Activated naive CD8-positive, alpha-beta T cell treated with anti-CD3 and anti-CD28 coated beads for 36 hours (primary cell): ENCODE results near the gene KCTD7. TPM values are rescaled to one million over a fixed set of nuclear protein-coding genes. Genes with fewer than 3 reads are reported as not detected.
"Not testable (repeated sequence)": the region's sequence is repeated elsewhere in the genome, so short reads cannot be mapped to it uniquely, and the experiment has no call there.

ENCODE experiments used
- DNase-seq: peaks from one replicate; pipeline ENCODE4 v3.0.0; 2021
- H3K27ac Mint-ChIP-seq: one replicate; pipeline ENCODE4 v1.8.0; 2022; ENCODE audit warnings: mild to moderate bottlenecking, moderate library complexity, mixed read lengths
- H3K27me3 Mint-ChIP-seq: one replicate; pipeline ENCODE4 v1.8.0; 2022; ENCODE audit warnings: mild to moderate bottlenecking, mixed read lengths
- H3K36me3 Mint-ChIP-seq: one replicate; pipeline ENCODE4 v1.8.0; 2021; ENCODE audit warnings: mild to moderate bottlenecking, mixed read lengths
- H3K4me1 Mint-ChIP-seq: one replicate; pipeline ENCODE4 v1.8.0; 2021; ENCODE audit warnings: mixed read lengths
- H3K4me3 Mint-ChIP-seq: one replicate; pipeline ENCODE4 v1.8.0; 2022; ENCODE audit warnings: mild to moderate bottlenecking, moderate library complexity, mixed read lengths
- H3K9me3 Mint-ChIP-seq: one replicate; pipeline ENCODE4 v1.8.0; 2022; ENCODE audit warnings: mixed read lengths
- total RNA-seq, 2 experiments: library from RNA; stranded (reverse); gene quantifications; one replicate each; pipeline ENCODE4 v1.2.3, GENCODE V29; 2021

Gene KCTD7
- total RNA-seq, 2 experiments from 2014 or later: 3.5 to 4.3 TPM

DNA sequence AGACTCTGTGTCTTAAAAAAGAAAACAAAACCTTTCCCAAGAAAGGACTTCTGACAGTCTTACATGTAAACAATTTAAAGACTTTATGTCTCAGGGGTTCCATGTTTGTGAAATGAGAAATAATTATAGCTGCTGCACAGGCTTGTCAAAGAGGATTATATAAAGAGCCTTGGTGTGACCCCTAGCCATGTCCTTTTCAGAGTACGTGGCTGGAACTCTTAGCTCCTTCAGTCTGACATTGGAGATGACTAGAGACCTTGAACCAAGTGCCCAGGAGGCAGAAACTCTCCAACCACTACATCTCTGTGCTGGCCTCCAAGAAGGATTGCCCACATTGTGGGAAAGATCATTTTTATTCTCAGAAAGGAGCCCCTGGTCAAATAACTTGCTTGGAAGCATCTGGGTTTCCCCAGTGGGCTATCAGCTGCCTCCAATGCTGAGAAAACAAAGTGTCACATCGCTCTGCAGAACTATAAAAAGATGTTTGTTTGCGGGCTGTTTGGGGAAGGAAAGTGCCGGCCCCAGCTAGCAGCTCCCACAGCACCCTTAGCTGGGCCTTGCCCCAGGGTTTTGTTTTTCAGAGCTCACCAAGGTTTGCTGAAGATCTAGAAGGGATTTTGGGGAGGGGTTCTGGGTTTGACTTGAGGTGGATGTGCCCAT lies 6.8 kb downstream of the KCTD7 start:
- H3K27me3 Mint-ChIP-seq, H3K9me3 Mint-ChIP-seq, H3K27ac Mint-ChIP-seq, DNase-seq, H3K4me3 Mint-ChIP-seq: not testable (repeated sequence)
- Mint-ChIP-seq H3K4me1 (peaks cover 20% of the 10 kb centered on the region), H3K36me3 (peaks cover 15% of the 10 kb centered on the region)

DNA sequence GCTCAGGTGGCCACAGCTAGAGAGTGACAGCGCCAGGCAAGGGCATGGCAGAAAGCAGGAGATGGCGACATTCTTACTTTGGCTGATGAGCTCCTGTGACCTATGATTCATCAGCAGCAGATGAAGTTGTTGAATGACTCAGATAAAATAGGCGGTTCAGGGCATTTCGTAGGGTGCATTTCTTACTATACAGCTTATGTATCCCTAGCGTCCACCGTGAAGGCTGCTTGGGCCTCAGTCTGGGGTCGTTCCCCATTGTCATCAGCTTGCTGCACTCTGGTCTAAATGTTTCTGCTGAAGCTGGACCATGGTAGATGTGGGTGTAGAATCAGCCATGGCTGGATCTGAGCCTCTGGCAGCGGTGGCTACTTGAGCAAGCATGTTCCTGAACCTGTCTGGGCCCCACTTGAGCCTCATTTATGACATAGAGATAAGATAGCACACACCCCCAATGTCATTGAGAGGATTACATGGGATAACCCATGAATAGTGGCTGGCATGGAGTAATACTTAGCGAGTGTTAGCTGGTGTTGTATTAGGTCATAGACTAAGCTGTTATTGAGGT lies 7.4 kb downstream of the KCTD7 start:
- Mint-ChIP-seq H3K27ac (peak overlapping the region; percentile 45), H3K4me1 (peaks cover 14% of the 10 kb centered on the region), H3K36me3 (peaks cover 15% of the 10 kb centered on the region)
- not testable (repeated sequence) for H3K27me3 Mint-ChIP-seq, DNase-seq, H3K4me3 Mint-ChIP-seq, H3K9me3 Mint-ChIP-seq

DNA sequence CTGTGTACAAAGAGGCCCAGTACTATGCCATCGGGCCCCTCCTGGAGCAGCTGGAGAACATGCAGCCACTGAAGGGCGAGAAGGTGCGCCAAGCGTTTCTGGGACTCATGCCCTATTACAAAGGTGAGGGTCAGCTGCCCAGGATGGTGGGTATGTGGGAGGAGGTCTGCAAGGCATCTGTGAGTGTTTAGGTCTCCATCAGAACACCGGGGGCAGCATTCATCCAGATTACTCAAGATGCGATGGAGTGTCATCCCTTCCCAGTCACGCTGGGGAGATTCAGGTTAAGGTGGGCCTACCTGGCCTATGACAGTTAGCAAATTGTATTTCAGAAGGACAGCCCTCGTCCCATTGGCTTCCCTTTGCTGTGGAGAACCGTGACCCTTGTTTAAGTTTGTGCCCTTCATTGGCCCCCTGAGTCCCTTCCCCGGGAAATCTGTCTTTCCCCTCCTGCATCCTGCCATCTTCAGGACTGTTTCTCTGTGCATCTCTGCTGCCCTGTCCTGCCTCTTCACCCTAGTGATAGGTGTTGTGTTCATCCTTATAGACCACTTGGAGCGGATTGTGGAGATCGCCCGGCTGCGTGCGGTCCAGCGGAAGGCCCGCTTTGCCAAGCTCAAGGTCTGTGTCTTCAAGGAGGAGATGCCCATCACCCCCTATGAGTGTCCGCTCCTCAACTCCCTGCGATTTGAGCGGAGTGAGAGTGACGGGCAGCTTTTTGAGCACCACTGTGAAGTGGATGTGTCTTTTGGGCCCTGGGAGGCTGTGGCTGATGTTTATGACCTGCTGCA lies 9.8 kb downstream of the KCTD7 start:
- Mint-ChIP-seq H3K36me3 (peaks cover 6% of the 10 kb centered on the region), H3K9me3 (no peaks in the 10 kb centered on the region), H3K27me3 (no peaks in the 10 kb centered on the region), H3K4me3 (no peak overlapping the region), H3K27ac (no peak overlapping the region), H3K4me1 (peaks cover 5% of the 10 kb centered on the region)
- DNase-seq: no peak

GRCh38 chr7:66639773-66640172 lies 11.1 kb downstream of the KCTD7 start:
- peaks cover 6% of the 10 kb centered on the region for H3K36me3 Mint-ChIP-seq
- no peak overlapping the region for H3K4me3 Mint-ChIP-seq

GRCh38 chr7:66640802-66641525 lies 12.3 kb downstream of the KCTD7 start:
- H3K27me3 Mint-ChIP-seq: no peaks in the 10 kb centered on the region
- H3K4me1 Mint-ChIP-seq: peaks cover 5% of the 10 kb centered on the region
- DNase-seq: no peak
- H3K4me3 Mint-ChIP-seq: no peak overlapping the region
- H3K9me3 Mint-ChIP-seq: no peaks in the 10 kb centered on the region
- H3K27ac Mint-ChIP-seq: no peak overlapping the region
- H3K36me3 Mint-ChIP-seq: peaks cover 6% of the 10 kb centered on the region

More at GRCh38 chr7:66639773-66640172, 11.1 kb downstream of the KCTD7 start:
- Mint-ChIP-seq H3K9me3 (no peaks in the 10 kb centered on the region), H3K27me3 (no peaks in the 10 kb centered on the region), H3K27ac (no peak overlapping the region), H3K4me1 (peaks cover 5% of the 10 kb centered on the region)
- DNase-seq: no peak

- no peak overlapping the region for H3K27ac Mint-ChIP-seq
- no peak overlapping the region for H3K4me3 Mint-ChIP-seq
- H3K27me3 Mint-ChIP-seq: no peaks in the 10 kb centered on the region
- DNase-seq: no peak
- peaks cover 5% of the 10 kb centered on the region for H3K4me1 Mint-ChIP-seq
- H3K9me3 Mint-ChIP-seq: no peaks in the 10 kb centered on the region
- H3K36me3 Mint-ChIP-seq: peaks cover 6% of the 10 kb centered on the region
These were observed 12.8 kb downstream of the KCTD7 start for GRCh38 chr7:66641526-66641871.

- Mint-ChIP-seq H3K36me3 (peaks cover 9% of the 10 kb centered on the region), H3K9me3 (no peaks in the 10 kb centered on the region), H3K27ac (no peak overlapping the region), H3K4me3 (no peak overlapping the region), H3K4me1 (peaks cover 5% of the 10 kb centered on the region), H3K27me3 (no peaks in the 10 kb centered on the region)
- no peak for DNase-seq
These were observed 13.5 kb downstream of the KCTD7 start for GRCh38 chr7:66642186-66642585.

- Mint-ChIP-seq H3K27ac (peak overlapping the region; percentile 22), H3K4me3 (no peak overlapping the region), H3K9me3 (no peaks in the 10 kb centered on the region), H3K36me3 (peaks cover 9% of the 10 kb centered on the region), H3K4me1 (peaks cover 5% of the 10 kb centered on the region), H3K27me3 (no peaks in the 10 kb centered on the region)
- no peak for DNase-seq
These were observed 14.3 kb downstream of the KCTD7 start for GRCh38 chr7:66642932-66643331.

- Mint-ChIP-seq H3K27me3 (no peaks in the 10 kb centered on the region), H3K27ac (no peak overlapping the region), H3K4me3 (no peak overlapping the region), H3K9me3 (no peaks in the 10 kb centered on the region), H3K4me1 (peaks cover 5% of the 10 kb centered on the region), H3K36me3 (peaks cover 9% of the 10 kb centered on the region)
- no peak for DNase-seq
These were observed 14.7 kb downstream of the KCTD7 start for GRCh38 chr7:66643395-66643794.

DNA sequence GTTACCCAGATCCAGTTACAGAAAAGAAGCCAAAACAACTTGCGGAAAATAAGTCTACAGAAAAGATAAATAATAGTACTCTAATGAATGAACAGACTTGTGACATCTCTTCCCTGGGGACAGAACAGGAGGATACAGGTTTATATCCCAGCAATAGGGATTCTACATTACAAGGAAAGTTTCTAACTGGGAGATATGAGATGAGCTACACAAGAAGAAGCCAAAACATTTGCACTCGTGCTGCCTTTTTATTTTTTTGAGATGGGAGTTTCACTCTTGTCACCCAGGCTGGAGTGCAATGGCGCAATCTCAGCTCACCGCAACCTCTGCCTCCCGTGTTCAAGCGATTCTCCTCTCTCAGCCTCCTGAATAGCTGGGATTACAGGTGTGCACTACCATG lies 22.3 kb downstream of the KCTD7 start:
- not testable (repeated sequence) for H3K27me3 Mint-ChIP-seq, H3K4me3 Mint-ChIP-seq, H3K4me1 Mint-ChIP-seq, H3K27ac Mint-ChIP-seq, DNase-seq, H3K9me3 Mint-ChIP-seq
- H3K36me3 Mint-ChIP-seq: peaks cover 13% of the 10 kb centered on the region

GRCh38 chr7:66653719-66654274 lies 25.1 kb downstream of the KCTD7 start:
- peaks cover 15% of the 10 kb centered on the region for H3K4me1 Mint-ChIP-seq
- not testable (repeated sequence) for H3K36me3 Mint-ChIP-seq, H3K9me3 Mint-ChIP-seq, H3K27me3 Mint-ChIP-seq, DNase-seq
- peak overlapping the region; percentile 94 for H3K4me3 Mint-ChIP-seq
- H3K27ac Mint-ChIP-seq: peak overlapping the region; percentile 96

GRCh38 chr7:66654275-66655112 lies 25.8 kb downstream of the KCTD7 start:
- Mint-ChIP-seq H3K36me3 (peaks cover 9% of the 10 kb centered on the region), H3K4me3 (peak overlapping the region; percentile 94), H3K27me3 (no peaks in the 10 kb centered on the region), H3K27ac (peak overlapping the region; percentile 96), H3K4me1 (peaks cover 15% of the 10 kb centered on the region), H3K9me3 (no peaks in the 10 kb centered on the region)
- peak; percentile 98 for DNase-seq

GRCh38 chr7:66655113-66655806 lies 26.6 kb downstream of the KCTD7 start:
- Mint-ChIP-seq H3K4me1 (peaks cover 15% of the 10 kb centered on the region), H3K27ac (peak overlapping the region; percentile 86), H3K4me3 (peak overlapping the region; percentile 94)
- not testable (repeated sequence) for H3K36me3 Mint-ChIP-seq, H3K9me3 Mint-ChIP-seq, H3K27me3 Mint-ChIP-seq, DNase-seq
